A673 (cell line): Measurements from ENCODE around the gene IRS2. TPM values are rescaled to one million over a fixed set of nuclear protein-coding genes. Genes with fewer than 3 reads are reported as not detected.

Experiments used
- BruUV-seq: library from RNA; stranded (reverse); fragments of 400-500 nt; replicated peaks from 2 replicates; lab custom pipeline; 2021; lab: Mats Ljungman, UMichigan
- CTCF ChIA-PET: fragments of 300-600 bp; sonication (Branson Sonifier 250); formaldehyde crosslinking; loops from one replicate; lab custom pipeline; 2022; ENCODE audit warnings: antibody characterized with exemption; lab: Charles Lee
- POLR2A ChIA-PET: fragments of 300-600 bp; sonication (Branson Sonifier 250); formaldehyde crosslinking; loops from one replicate; lab custom pipeline; 2022; ENCODE audit warnings: antibody characterized with exemption; ENCODE audit not compliant: low non-redundant PET; lab: Charles Lee
- DNase-seq: peaks from one replicate; pipeline ENCODE4 v3.0.0-alpha.2; 2015; ENCODE audit warnings: low spot score
- H3K27ac ChIP-seq: fragments of 200-600 bp; sonication (generic); 2 replicates; pipeline ENCODE4 v1.5.1; 2016; ENCODE audit warnings: mixed run types, low read depth, mild to moderate bottlenecking, mixed read lengths, antibody characterized with exemption, low read length; ENCODE audit not compliant: poor library complexity, severe bottlenecking
- H3K27me3 ChIP-seq: fragments of 200-600 bp; sonication (generic); replicated peaks from 2 replicates; pipeline ENCODE4 v1.6.1; 2017; ENCODE audit warnings: mixed run types, low read depth, mild to moderate bottlenecking, mixed read lengths, antibody characterized with exemption, low read length; ENCODE audit not compliant: insufficient read depth, poor library complexity
- H3K36me3 ChIP-seq: fragments of 200-600 bp; sonication (generic); 2 replicates; pipeline ENCODE4 v1.6.1; 2016; ENCODE audit warnings: mixed run types, mild to moderate bottlenecking, mixed read lengths, antibody characterized with exemption, low read length; ENCODE audit not compliant: insufficient read depth, poor library complexity, severe bottlenecking
- H3K4me1 ChIP-seq: fragments of 200-600 bp; sonication (generic); 2 replicates; pipeline ENCODE4 v1.6.1; 2017; ENCODE audit warnings: mixed run types, mild to moderate bottlenecking, mixed read lengths, antibody characterized with exemption, low read length; ENCODE audit not compliant: insufficient read depth, poor library complexity, severe bottlenecking
- H3K4me3 ChIP-seq: fragments of 200-600 bp; sonication (generic); 2 replicates; pipeline ENCODE4 v1.5.1; 2016; ENCODE audit warnings: low read depth, mixed run types, mild to moderate bottlenecking, mixed read lengths, low read length; ENCODE audit not compliant: poor library complexity, severe bottlenecking
- H3K9me3 ChIP-seq: fragments of 200-600 bp; sonication (generic); 2 replicates; pipeline ENCODE4 v1.6.1; 2016; ENCODE audit warnings: mixed run types, low read depth, mild to moderate bottlenecking, mixed read lengths, antibody characterized with exemption, low read length; ENCODE audit not compliant: poor library complexity, severe bottlenecking
- CTCF ChIP-seq: fragments of 300-800, 200-600 bp; sonication (generic); conservative IDR thresholded peaks from 2 replicates; pipeline ENCODE4 v1.5.1; 2017; ENCODE audit warnings: low read depth, mild to moderate bottlenecking, antibody characterized with exemption, low read length, moderate library complexity, mixed read lengths
- EZH2 ChIP-seq: fragments of 200-600 bp; sonication (generic); IDR thresholded peaks from 2 replicates; pipeline ENCODE4 v1.6.1; 2017; ENCODE audit warnings: borderline replicate concordance, low read depth, mild to moderate bottlenecking, mixed read lengths, antibody characterized with exemption, low read length; ENCODE audit not compliant: poor library complexity, severe bottlenecking
- intact Hi-C: fragments of 100-400 bp; cut with micrococcal nuclease; formaldehyde crosslinking; loops from one replicate; pipeline ENCODE4 v1.10.0; 2022; ENCODE audit not compliant: unreplicated experiment
- total RNA-seq: library from RNA; stranded (reverse); gene quantifications from 2 replicates; pipeline ENCODE4 v1.2.3, GENCODE V29; 2021

The IRS2 gene
- total RNA-seq, 1 experiment from 2014 or later, result 135 TPM

GRCh38 chr13:109706015-109706715, 80.2 kb downstream of the IRS2 start:
- H3K27me3 ChIP-seq, result no peaks in the 10 kb centered on the region
- ChIA-PET CTCF (interaction anchor here (0.7 kb wide), 2 partner anchors 13 to 18 kb away, joined by 3 to 8 read pairs; no protein-coding TSS in a partner anchor), POLR2A (interaction anchor here (0.7 kb wide), 1 partner anchor 1088 kb away, joined by 5 read pairs; no protein-coding TSS in a partner anchor)
- no peaks in the 10 kb centered on the region for H3K9me3 ChIP-seq
- peaks cover 24% of the 10 kb centered on the region for H3K4me1 ChIP-seq
- intact Hi-C loops, result no loop called here
- BruUV-seq, result no TSS peak
- no peak overlapping the region for H3K4me3 ChIP-seq
- H3K27ac ChIP-seq, result peak overlapping the region; percentile 59
- no peak for DNase-seq
- TF ChIP-seq CTCF (no peak), EZH2 (no peak)
- no peaks in the 10 kb centered on the region for H3K36me3 ChIP-seq

- no TSS peak for BruUV-seq
These were observed 81.4 kb downstream of the IRS2 start for GRCh38 chr13:109704771-109705635.

GRCh38 chr13:109703250-109703649, 83.1 kb downstream of the IRS2 start:
- H3K4me3 ChIP-seq, result no peak overlapping the region
- no peak for DNase-seq
- no peak overlapping the region for H3K27ac ChIP-seq
- peaks cover 44% of the 10 kb centered on the region for H3K4me1 ChIP-seq
- no peaks in the 10 kb centered on the region for H3K36me3 ChIP-seq
- intact Hi-C loops, result no loop called here
- no TSS peak for BruUV-seq
- H3K9me3 ChIP-seq, result no peaks in the 10 kb centered on the region
- no peaks in the 10 kb centered on the region for H3K27me3 ChIP-seq
- ChIA-PET POLR2A (no interaction called here), CTCF (interaction anchor here (0.6 kb wide), 1 partner anchor 34 kb away, joined by 3 read pairs; no protein-coding TSS in a partner anchor)
- TF ChIP-seq EZH2 (no peak), CTCF (no peak)

More at GRCh38 chr13:109704771-109705635, 81.4 kb downstream of the IRS2 start:
- Histone ChIP-seq H3K4me3 (no peak overlapping the region), H3K27ac (no peak overlapping the region), H3K4me1 (peaks cover 33% of the 10 kb centered on the region), H3K27me3 (no peaks in the 10 kb centered on the region), H3K9me3 (no peaks in the 10 kb centered on the region), H3K36me3 (no peaks in the 10 kb centered on the region)
- no peak for DNase-seq
- TF ChIP-seq EZH2, result no peak
- no peak for TF ChIP-seq CTCF
- CTCF ChIA-PET, result no interaction called here
- intact Hi-C loops, result no loop called here
- POLR2A ChIA-PET, result no interaction called here
